H54 (cell line): ENCODE results near the gene NUP133.

Experiments
- DNase-seq: peaks from one replicate; pipeline ENCODE4 v3.0.0; 2011; ENCODE audit warnings: low spot score, mixed read lengths; ENCODE audit not compliant: insufficient read length
- FAIRE-seq: peaks from 3 replicates; lab custom pipeline; 2011; peaks lifted over from hg19 to GRCh38; lab: Jason Lieb, UNC
- POLR2A ChIP-seq: IDR thresholded peaks from 2 replicates; pipeline ENCODE4 v1.6.1; 2011; ENCODE audit warnings: low read depth, mild to moderate bottlenecking, low read length

Gene NUP133

DNA sequence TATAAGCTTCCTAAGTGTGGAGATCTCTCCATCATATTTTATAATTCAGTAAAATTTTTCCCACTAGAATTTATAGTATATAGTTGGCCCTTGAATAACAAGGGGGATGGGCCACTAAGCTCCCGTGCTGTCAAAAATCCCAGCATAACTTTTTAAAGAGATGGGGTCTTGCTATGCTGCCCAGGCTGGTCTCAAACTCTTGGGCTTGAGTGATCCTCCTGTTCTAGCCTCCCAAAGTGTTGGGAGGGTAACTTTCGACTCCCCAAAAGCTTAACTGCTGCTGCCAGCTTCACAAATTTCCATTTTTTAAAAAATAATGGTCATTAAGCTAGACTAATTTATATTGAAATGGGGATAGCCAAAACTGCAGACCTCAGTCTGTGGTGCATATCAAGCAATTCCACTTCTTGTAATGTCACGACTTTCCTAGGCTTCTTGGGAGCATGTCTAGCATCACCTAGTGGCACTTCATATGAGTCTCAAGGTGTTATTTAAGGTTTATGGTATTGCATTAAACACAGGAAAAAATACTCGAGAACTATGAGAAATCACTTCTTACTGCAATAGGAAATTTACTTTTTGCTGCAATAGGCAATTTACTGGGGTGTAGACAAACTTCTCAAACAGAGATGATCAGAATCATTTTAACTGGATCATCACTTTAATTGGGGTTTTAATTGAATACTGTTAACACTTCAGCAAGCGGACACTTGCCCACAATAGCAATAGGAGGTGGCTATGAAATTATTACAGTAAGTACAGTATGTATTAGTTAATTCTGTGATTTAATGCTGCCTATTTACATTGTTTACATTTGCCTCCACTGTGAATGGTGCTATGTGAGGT is 55.0 kb downstream of the NUP133 start:
- FAIRE-seq = peak; percentile 52
- no peak for DNase-seq
- TF ChIP-seq POLR2A = no peak

- DNase-seq = no peak
- FAIRE-seq = no peak
- TF ChIP-seq POLR2A = no peak
Measured at GRCh38 chr1:229448845-229449244, 59.3 kb downstream of the NUP133 start.

GRCh38 chr1:229448354-229448753 is 59.8 kb downstream of the NUP133 start:
- no peak for FAIRE-seq

GRCh38 chr1:229447809-229448252 is 60.3 kb downstream of the NUP133 start:
- no peak for DNase-seq
- no peak for TF ChIP-seq POLR2A
- no peak for FAIRE-seq

More at GRCh38 chr1:229448354-229448753, 59.8 kb downstream of the NUP133 start:
- no peak for TF ChIP-seq POLR2A
- DNase-seq = no peak

- no peak for FAIRE-seq
- DNase-seq = no peak
- TF ChIP-seq POLR2A = no peak
Measured at GRCh38 chr1:229445828-229446227, 62.3 kb downstream of the NUP133 start.

DNA sequence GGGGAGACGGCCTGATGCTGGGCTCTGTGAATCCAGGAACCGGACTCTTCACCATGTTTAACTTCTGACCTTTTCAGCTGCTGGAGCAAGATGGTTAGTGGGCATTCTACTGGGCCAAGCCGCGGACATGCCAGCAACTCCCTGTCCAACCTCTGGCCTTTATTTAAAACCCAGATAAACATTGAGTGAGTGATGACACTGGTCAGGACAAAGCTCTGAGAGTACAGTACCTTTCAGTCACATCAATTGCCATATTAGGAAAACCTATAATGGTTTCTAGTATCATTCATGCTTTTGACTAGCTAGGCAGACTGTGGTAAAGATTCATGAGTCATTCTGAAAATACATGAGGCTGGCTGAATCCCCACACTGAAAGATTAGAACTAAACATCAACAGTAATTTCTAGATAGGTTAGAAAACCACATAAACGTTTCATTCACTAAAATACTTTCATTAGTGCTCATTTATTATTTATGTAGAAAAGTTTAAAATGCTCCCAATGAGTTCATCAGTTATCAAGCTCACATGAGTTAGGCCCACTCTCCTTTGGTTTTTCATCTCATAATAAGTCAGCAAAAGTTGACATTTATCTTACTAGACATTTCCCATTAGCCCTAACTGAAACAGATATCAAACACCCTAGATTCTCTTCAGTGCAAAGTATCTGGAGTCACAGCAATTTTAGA is 67.1 kb downstream of the NUP133 start:
- peak; percentile 60 for DNase-seq
- FAIRE-seq = no peak
- no peak for TF ChIP-seq POLR2A

DNA sequence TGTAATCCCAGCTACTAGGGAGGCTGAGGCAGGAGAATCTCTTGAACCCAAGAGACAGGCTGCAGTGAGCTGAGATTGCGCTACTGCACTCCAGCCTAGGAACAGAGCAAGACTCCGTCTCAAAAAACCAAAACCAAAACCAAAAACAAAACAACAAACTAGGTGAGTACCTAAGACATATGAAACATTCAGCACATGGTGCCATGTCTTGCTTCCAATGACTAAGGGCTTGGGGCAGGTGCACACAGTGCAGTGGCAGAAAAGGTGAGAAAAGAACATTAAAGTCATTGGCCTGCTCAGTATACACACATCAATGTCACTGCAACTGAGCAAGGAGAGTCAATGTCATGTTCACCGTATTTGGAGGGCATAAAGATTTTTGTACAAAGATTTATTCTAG is 70.1 kb downstream of the NUP133 start:
- FAIRE-seq (no peak), DNase-seq (no peak)
- TF ChIP-seq POLR2A = no peak

DNA sequence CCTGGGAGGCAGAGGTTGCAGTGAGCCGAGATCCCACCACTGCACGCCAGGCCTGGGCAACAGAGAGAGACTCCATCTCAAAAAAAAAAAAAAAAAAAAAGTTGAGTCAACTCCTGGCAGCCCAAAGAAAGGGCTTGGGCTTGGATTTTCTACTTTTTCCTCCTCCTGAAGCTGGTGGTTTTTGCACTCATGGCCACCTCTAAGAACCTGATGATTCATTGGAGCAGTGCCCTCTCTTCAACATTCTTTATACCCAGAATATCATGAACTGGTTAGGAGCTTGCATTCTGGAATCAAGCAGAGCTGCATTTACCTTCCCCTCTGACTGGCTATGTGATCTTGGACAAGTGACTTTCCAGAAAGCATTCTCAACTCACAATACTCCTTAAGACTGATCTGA is 70.7 kb downstream of the NUP133 start:
- no peak for FAIRE-seq

GRCh38 chr1:229436201-229436600 is 71.9 kb downstream of the NUP133 start:
- TF ChIP-seq POLR2A = no peak
- DNase-seq = no peak
- no peak for FAIRE-seq

More for the DNA sequence above, 70.7 kb downstream of the NUP133 start:
- TF ChIP-seq POLR2A = no peak
- DNase-seq = no peak

- DNase-seq (no peak), FAIRE-seq (no peak)
- TF ChIP-seq POLR2A = no peak
Measured at GRCh38 chr1:229434641-229435051, 73.5 kb downstream of the NUP133 start.

GRCh38 chr1:229434005-229434640 is 74.0 kb downstream of the NUP133 start, which contains the start of gene ACTA1:
Gene ACTA1 (minus strand): TSS chr1:229434094. CDS start chr1:229433115, 979 bp downstream.
- DNase-seq = no peak
- no peak for FAIRE-seq
- TF ChIP-seq POLR2A = no peak

DNA sequence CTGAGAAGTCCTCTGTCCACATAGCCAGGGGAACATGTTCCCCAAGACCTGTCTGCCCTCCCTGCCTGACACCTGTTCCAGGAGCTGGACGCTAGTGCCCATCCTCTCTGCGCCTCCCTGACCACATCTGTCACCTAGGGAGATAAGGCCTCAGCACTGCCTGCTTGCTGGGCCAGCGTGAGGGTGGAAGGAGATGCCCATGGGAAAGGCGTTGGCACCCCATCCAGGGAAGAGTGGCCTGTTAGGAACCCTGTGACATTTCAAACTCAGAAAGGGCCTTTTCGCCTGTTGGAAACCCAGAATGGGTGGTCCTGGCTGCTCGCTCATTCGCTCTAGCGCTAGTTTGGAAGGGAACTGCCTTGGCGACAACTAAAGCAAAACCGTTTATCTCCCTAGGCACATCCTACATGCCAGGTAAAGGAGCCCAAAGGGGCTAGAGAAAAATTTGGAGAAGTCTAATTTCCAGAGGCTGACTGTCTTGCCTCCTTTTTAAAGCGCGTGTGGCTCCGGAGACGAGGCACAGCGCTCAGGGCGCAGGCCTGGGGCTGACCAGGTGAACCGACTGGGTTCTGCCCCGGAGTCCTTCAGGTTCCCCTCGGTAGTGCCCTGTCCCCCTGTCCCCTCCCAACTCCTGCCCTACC is 74.7 kb downstream of the NUP133 start:
- no peak for DNase-seq
- FAIRE-seq = no peak

DNA sequence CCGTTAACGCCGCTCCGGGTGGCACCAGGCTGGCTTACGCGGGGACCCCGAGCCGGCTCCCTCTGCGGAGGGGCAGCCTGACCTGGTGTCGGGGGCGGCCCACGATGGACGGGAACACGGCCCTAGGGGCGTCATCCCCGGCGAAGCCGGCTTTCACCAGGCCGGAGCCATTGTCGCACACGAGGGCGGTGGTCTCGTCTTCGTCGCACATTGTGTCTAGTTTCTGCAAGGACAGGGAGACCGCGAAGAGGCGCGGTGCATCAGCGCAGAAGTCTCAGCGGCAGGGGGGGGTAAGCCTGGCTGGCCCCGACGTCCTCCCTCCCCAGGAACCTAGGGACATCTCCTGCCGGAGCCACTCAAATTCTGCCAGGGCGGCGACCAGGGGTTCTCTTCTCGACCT is 75.2 kb downstream of the NUP133 start:
- FAIRE-seq (no peak), DNase-seq (no peak)
- TF ChIP-seq POLR2A = no peak

More for the DNA sequence above, 74.7 kb downstream of the NUP133 start:
- no peak for TF ChIP-seq POLR2A
